ENCODE data around the gene ESR1.

Gene ESR1

GRCh38 chr6:152034631-152035030 is 227.1 kb downstream of the ESR1 start:
- DNase-seq (ENCODE audit: low read depth, low spot score): no peak
- no peak overlapping the region for H3K4me3 ChIP-seq (ENCODE audit: low read depth, low read length)
- no peak for TF ChIP-seq CTCF (IDR thresholded peaks at IDR 0.05; ENCODE audit: low read depth, low read length)
- in situ Hi-C loops (cut with HindIII; ENCODE audit: low sequenced_read_pairs): no loop called here

GRCh38 chr6:152046118-152046517 is 238.6 kb downstream of the ESR1 start:
- no peak for TF ChIP-seq CTCF (IDR thresholded peaks at IDR 0.05; ENCODE audit: low read depth, low read length)
- in situ Hi-C loops (cut with HindIII; ENCODE audit: low sequenced_read_pairs): no loop called here
- no peak for DNase-seq (ENCODE audit: low read depth, low spot score)
- no peak overlapping the region for H3K4me3 ChIP-seq (ENCODE audit: low read depth, low read length)

GRCh38 chr6:152048921-152049320 is 241.4 kb downstream of the ESR1 start:
- DNase-seq (ENCODE audit: low read depth, low spot score): no peak
- no peak for TF ChIP-seq CTCF (IDR thresholded peaks at IDR 0.05; ENCODE audit: low read depth, low read length)
- no peak overlapping the region for H3K4me3 ChIP-seq (ENCODE audit: low read depth, low read length)
- in situ Hi-C loops (cut with HindIII; ENCODE audit: low sequenced_read_pairs): no loop called here

- in situ Hi-C loops (cut with HindIII; ENCODE audit: low sequenced_read_pairs): no loop called here
- no peak for TF ChIP-seq CTCF (IDR thresholded peaks at IDR 0.05; ENCODE audit: low read depth, low read length)
- no peak for DNase-seq (ENCODE audit: low read depth, low spot score)
- no peak overlapping the region for H3K4me3 ChIP-seq (ENCODE audit: low read depth, low read length)
Measured at GRCh38 chr6:152049502-152049901, 242.0 kb downstream of the ESR1 start.

GRCh38 chr6:152050451-152051195 is 243.1 kb downstream of the ESR1 start:
- no peak for DNase-seq (ENCODE audit: low read depth, low spot score)
- in situ Hi-C loops (cut with HindIII; ENCODE audit: low sequenced_read_pairs): no loop called here
- no peak overlapping the region for H3K4me3 ChIP-seq (ENCODE audit: low read depth, low read length)
- TF ChIP-seq CTCF (IDR thresholded peaks at IDR 0.05; ENCODE audit: low read depth, low read length): no peak

- DNase-seq (ENCODE audit: low read depth, low spot score): no peak
- TF ChIP-seq CTCF (IDR thresholded peaks at IDR 0.05; ENCODE audit: low read depth, low read length): no peak
- in situ Hi-C loops (cut with HindIII; ENCODE audit: low sequenced_read_pairs): no loop called here
- H3K4me3 ChIP-seq (ENCODE audit: low read depth, low read length): no peak overlapping the region
Measured at GRCh38 chr6:152052061-152052460, 244.6 kb downstream of the ESR1 start.

All from astrocyte of the spinal cord (primary cell).